ENCODE measurements around the gene ARL6IP4.

DNA sequence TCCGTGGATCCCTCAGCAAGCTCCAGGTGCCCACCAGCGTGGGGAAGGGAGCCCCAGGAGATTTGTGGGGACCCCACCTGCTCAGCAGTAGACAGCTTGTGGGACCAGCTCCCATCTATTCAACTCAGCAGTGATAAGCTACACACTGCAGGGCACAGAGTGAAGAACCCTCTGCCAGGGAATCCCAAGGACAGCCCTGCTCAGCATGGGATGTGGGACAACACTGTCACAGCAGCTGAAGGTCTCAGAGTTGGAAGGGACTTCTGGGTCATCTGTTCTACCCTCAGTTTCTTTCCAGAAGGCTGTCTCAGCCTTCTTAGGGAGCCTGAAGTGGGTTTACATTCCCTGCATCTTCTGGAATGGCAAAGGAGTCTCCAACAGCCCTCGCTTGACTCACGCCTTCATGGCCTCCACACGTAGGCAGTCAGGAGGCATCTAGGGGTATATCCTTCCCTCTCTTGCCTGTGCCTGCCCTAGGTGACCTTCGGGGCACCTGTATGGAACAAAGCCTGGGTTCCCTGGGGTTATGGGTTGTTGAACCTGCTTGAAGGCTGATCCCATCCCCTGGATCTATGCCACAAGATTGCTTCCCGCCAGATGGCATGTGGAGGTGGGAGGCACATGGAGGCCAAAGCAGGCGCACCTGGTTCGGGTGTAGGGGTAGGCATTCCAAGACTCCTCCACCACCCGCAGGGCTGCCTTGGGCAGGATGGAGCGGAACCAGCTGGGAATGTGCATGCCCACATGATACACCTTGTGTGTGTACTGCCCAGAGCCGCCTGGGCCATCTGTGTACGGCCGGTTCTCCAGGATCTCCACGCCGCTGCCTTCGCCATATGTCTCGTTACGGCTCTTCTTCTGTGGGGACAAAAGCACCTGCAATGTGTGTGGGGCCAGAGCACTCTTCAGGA is 33.0 kb downstream of the ARL6IP4 start:
- TF ChIP-seq, protein P1, sequence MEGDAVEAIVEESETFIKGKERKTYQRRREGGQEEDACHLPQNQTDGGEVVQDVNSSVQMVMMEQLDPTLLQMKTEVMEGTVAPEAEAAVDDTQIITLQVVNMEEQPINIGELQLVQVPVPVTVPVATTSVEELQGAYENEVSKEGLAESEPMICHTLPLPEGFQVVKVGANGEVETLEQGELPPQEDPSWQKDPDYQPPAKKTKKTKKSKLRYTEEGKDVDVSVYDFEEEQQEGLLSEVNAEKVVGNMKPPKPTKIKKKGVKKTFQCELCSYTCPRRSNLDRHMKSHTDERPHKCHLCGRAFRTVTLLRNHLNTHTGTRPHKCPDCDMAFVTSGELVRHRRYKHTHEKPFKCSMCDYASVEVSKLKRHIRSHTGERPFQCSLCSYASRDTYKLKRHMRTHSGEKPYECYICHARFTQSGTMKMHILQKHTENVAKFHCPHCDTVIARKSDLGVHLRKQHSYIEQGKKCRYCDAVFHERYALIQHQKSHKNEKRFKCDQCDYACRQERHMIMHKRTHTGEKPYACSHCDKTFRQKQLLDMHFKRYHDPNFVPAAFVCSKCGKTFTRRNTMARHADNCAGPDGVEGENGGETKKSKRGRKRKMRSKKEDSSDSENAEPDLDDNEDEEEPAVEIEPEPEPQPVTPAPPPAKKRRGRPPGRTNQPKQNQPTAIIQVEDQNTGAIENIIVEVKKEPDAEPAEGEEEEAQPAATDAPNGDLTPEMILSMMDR (IDR thresholded peaks at IDR 0.05) = no peak
- TF ChIP-seq POLR2AphosphoS5 (IDR thresholded peaks at IDR 0.05; ENCODE audit: insufficient read depth in 1 of 2, low read depth in 1 of 2) = no peak
